AG04449 (cell line): ENCODE data around the gene INF2.
"Not testable (repeated sequence)": the region's sequence is repeated elsewhere in the genome, so short reads cannot be mapped to it uniquely, and the experiment has no call there.

ENCODE experiments used
- CTCF ChIA-PET: fragments of 350-600 bp; formaldehyde crosslinking; extraction: SDS; loops from one replicate; lab custom pipeline; 2021; ENCODE audit warnings: antibody characterized with exemption; lab: Yijun Ruan, JAX
- POLR2A ChIA-PET: fragments of 400-600, 350-600 bp; formaldehyde crosslinking; extraction: SDS; loops from one replicate; lab custom pipeline; 2020; ENCODE audit warnings: antibody characterized with exemption, inconsistent platforms; lab: Yijun Ruan, JAX
- DNase-seq: peaks from one replicate; pipeline ENCODE4 v3.0.0-alpha.2; 2010; ENCODE audit warnings: low read depth, low spot score
- H3K4me3 ChIP-seq: 2 replicates; pipeline ENCODE4 v1.5.1; 2011; ENCODE audit warnings: low read depth, mild to moderate bottlenecking, control low read depth, low read length
- TF ChIP-seq, protein P1 (sequence below): IDR thresholded peaks from one replicate; pipeline ENCODE4 v1.5.1; 2011; ENCODE audit warnings: mild to moderate bottlenecking, moderate library complexity, low read length, control low read depth, inconsistent platforms; ENCODE audit not compliant: insufficient read depth; ENCODE audit errors: missing control alignments

The INF2 gene

DNA sequence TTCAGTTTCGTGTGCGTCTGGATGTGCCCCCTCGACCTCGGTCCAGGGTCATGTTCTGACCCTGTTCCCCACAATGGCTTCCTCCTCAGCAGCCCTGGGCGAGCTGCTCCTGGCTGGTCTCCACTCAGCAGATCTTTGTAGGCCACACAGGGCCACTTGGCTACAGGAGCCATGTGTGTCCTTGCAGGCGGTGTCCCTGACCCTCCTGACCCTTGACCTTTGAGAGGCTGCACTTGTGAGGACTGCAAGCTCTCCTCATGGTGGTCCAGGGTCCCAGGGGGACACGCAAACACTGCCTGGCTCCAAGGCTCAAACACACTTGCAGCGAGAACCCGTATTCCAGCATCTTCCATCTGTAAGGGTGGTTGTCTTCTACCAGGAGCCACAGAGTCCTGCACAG, 56.0 kb downstream of the INF2 start:
- TF ChIP-seq, protein P1, sequence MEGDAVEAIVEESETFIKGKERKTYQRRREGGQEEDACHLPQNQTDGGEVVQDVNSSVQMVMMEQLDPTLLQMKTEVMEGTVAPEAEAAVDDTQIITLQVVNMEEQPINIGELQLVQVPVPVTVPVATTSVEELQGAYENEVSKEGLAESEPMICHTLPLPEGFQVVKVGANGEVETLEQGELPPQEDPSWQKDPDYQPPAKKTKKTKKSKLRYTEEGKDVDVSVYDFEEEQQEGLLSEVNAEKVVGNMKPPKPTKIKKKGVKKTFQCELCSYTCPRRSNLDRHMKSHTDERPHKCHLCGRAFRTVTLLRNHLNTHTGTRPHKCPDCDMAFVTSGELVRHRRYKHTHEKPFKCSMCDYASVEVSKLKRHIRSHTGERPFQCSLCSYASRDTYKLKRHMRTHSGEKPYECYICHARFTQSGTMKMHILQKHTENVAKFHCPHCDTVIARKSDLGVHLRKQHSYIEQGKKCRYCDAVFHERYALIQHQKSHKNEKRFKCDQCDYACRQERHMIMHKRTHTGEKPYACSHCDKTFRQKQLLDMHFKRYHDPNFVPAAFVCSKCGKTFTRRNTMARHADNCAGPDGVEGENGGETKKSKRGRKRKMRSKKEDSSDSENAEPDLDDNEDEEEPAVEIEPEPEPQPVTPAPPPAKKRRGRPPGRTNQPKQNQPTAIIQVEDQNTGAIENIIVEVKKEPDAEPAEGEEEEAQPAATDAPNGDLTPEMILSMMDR = no peak
- POLR2A ChIA-PET = no interaction called here
- no peak overlapping the region for H3K4me3 ChIP-seq
- CTCF ChIA-PET = interaction anchor here (1.6 kb wide), 1 partner anchor 9 kb away, joined by 3 read pairs; no protein-coding TSS in a partner anchor
- no peak for DNase-seq

DNA sequence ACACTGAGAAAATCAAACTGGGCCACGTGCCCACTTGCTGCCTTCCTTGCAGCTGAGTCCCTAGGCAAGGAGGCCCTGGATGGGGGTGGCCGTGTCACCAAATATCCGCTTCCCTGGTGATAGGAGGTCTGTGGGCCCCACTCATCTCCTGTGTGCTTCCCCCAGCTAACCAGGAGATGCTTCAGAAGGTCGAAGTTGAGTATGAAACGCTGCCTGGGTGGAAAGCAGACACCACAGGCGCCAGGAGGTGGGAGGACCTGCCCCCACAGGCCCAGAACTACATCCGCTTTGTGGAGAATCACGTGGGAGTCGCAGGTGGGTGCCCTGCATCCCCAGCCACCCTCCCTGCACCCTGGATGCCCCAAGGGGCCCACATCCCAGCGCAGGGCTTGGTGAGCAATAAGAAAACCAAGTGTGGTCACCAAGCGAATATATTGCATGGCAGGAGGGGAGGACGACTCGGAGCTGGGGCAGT, 56.7 kb downstream of the INF2 start:
- TF ChIP-seq, protein P1 = no peak
- CTCF ChIA-PET = interaction anchor here (1.6 kb wide), 1 partner anchor 10 kb away, joined by 3 read pairs; no protein-coding TSS in a partner anchor
- POLR2A ChIA-PET = no interaction called here

DNA sequence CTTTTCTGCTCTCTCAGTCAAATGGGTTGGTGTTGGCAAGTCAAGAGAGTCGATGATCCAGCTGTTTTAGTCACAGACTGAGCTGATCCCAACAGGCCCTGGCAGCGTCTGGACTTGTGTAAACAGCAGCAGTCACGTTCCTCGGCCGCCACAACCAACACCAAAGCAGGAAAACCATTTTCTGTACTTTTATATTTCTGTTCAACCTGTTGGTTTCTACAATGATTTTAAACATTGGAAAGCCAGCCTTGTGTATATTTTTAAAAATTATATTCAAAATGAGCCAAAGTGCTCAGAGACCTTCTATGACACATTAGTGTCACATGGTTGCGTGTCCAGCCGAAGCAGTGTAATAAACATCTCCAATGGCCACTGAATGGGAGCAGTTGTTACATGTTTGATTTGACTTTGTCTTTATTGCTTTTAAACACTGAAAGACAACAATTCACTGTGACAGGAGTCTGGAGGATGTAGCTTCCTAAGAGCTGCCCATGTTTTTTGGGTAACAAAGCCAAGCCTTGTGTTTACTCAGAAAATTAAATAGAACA, 57.6 kb downstream of the INF2 start:
- DNase-seq = no peak
- ChIA-PET CTCF (interaction anchor here (0.8 to 2.3 kb wide), 2 partner anchors 10 to 79 kb away, joined by 3 to 5 read pairs; no protein-coding TSS in a partner anchor), POLR2A (no interaction called here)
- TF ChIP-seq, protein P1 = no peak
- no peak overlapping the region for H3K4me3 ChIP-seq

More for the DNA sequence above, 56.7 kb downstream of the INF2 start:
- no peak for DNase-seq
- no peak overlapping the region for H3K4me3 ChIP-seq

DNA sequence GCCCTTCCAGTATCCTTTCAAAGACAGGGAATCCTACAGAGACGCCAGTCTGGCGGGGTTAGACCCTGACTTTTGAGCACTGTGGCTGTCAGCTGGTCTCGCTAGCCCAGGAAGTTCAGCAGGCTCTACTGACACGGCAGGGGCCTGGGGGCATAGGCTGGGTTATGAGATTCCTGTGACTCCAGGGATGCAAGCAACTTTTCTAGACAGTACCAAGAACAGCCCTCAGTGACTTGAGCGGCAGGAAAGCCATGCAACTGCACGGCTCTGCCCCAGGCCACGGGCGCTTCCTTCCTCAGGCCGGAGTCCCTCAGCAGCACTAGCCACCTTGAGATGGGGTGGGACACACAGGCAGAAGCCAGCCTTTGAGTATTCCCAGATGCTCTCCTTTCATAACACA, 58.5 kb downstream of the INF2 start:
- no peak for DNase-seq
- no peak overlapping the region for H3K4me3 ChIP-seq
- POLR2A ChIA-PET = no interaction called here
- CTCF ChIA-PET = interaction anchor here (1.0 to 3.2 kb wide), 3 partner anchors 11 to 79 kb away, joined by 5 to 16 read pairs (median 5); no protein-coding TSS in a partner anchor
- TF ChIP-seq, protein P1 = no peak

DNA sequence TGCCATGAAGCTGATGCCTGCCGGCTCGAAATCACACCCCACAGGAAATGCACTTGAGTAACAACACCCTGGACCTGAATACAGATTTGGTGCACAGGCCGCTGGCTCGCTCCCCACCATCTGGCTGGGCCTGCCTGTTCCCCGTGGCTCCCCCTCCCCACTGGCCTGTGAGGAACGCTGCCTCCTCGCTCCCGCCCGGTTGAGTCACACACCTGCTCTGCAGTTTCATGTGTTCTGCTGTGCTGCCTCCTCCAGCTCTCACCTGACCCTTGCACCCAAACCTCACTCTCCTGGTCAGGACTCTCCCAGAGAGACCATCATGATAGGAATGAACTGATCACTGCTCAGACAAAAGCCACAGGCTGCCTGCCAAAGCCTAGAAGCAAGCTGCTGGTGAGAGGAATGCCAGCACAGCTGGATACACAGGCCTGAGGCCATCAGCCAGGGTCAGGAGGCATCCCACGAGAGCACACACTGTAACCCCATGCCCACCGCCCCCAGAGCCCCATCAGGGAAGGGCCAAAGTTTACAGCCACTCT, 59.8 kb downstream of the INF2 start:
- no peak overlapping the region for H3K4me3 ChIP-seq
- no peak for DNase-seq
- TF ChIP-seq, protein P1 = no peak
- ChIA-PET POLR2A (no interaction called here), CTCF (interaction anchor here (1.0 to 3.2 kb wide), 5 partner anchors 12 to 78 kb away, joined by 3 to 16 read pairs (median 5); no protein-coding TSS in a partner anchor)

DNA sequence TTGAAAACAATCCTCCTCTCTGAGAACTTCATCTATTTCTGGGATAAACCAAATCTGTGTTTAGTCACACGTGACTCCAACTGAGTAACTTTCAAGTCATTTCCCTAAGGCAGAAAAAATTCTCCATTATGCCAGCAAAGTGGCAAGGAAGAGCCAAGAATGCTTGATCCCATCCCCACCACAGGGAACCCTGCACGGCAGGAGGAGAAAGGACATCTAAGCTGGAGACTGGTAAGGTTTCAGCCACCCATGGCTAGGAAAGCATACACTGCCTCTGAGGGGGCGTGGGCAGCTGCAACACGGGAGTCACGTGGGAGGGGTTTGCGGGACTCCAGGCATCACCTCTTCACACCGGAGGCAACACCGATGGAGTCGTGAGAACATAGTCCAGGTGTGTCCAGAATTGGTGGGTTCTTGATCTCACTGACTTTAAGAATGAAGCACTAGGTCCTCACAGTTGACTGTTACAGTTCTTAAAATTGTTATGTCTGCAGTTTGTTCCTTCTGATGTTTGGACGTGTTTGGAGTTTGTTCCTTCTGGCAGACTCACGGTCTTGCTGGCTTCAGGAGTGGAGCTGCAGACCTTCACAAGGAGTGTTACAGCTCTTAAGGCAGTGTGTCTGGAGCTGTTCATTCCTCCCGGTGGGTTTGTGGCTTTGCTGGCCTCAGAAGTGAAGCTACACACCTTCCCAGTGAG, 60.8 kb downstream of the INF2 start:
- DNase-seq = no peak
- no peak overlapping the region for H3K4me3 ChIP-seq
- TF ChIP-seq, protein P1 = no peak
- POLR2A ChIA-PET = no interaction called here
- CTCF ChIA-PET = interaction anchor here (1.0 to 3.2 kb wide), 7 partner anchors 16 to 296 kb away, joined by 3 to 16 read pairs (median 4); no protein-coding TSS in a partner anchor

DNA sequence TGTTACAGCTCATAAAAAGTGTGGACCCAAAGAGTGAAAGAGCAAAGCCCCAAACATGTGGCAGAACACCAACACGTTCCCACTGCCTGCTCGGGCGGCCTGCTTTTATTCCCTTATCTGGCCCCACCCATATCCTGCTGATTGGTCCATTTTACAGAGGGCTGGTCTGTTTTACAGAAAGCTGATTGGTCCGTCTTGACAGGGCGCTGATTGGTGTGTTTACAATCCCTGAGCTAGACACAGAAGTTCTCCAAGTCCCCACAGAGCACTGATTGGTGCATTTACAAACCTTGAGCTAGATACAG, 61.3 kb downstream of the INF2 start:
- DNase-seq, POLR2A ChIA-PET, H3K4me3 ChIP-seq: not testable (repeated sequence)
- CTCF ChIA-PET = interaction anchor here (1.0 to 3.2 kb wide), 7 partner anchors 16 to 295 kb away, joined by 3 to 16 read pairs (median 4); no protein-coding TSS in a partner anchor
